Neural cell (in vitro differentiated cells): ENCODE results near the gene TMEM196.

ENCODE experiments used
- EP300 ChIP-seq: fragments of 450-650 bp; conservative IDR thresholded peaks from 2 replicates; pipeline ENCODE4 v1.6.1; 2014; ENCODE audit warnings: antibody characterized with exemption, mild to moderate bottlenecking, moderate library complexity; ENCODE audit not compliant: poor library complexity, severe bottlenecking
- EZH2 ChIP-seq: fragments of 200-600, 300-800 bp; shearing (Covaris generic), sonication (generic); IDR thresholded peaks from 2 replicates; pipeline ENCODE4 v1.6.1; 2014; ENCODE audit warnings: antibody characterized with exemption, low read length, borderline replicate concordance, mild to moderate bottlenecking; ENCODE audit not compliant: insufficient read depth, poor library complexity, severe bottlenecking
- POLR2AphosphoS5 ChIP-seq: IDR thresholded peaks from 2 replicates; pipeline ENCODE4 v1.6.1; 2012
- RAD21 ChIP-seq: fragments of 450-650 bp; conservative IDR thresholded peaks from 2 replicates; pipeline ENCODE4 v1.6.1; 2014; ENCODE audit warnings: antibody characterized with exemption, mild to moderate bottlenecking, moderate library complexity
- SMC3 ChIP-seq: fragments of 450-650 bp; conservative IDR thresholded peaks from 2 replicates; pipeline ENCODE4 v1.6.1; 2014; ENCODE audit warnings: antibody characterized with exemption, mild to moderate bottlenecking, moderate library complexity; ENCODE audit not compliant: poor library complexity
- TAF1 ChIP-seq: IDR thresholded peaks from 2 replicates; pipeline ENCODE4 v1.6.1; 2012; ENCODE audit warnings: low read depth
- TF ChIP-seq, protein P1 (sequence below): fragments of 450-650 bp; IDR thresholded peaks from 2 replicates; pipeline ENCODE4 v1.5.1; 2014; ENCODE audit warnings: antibody characterized with exemption, mild to moderate bottlenecking, moderate library complexity; ENCODE audit not compliant: poor library complexity, severe bottlenecking
- TF ChIP-seq, protein P2 (sequence below): IDR thresholded peaks from 2 replicates; pipeline ENCODE4 v1.6.1; 2012; ENCODE audit warnings: borderline replicate concordance

DNA sequence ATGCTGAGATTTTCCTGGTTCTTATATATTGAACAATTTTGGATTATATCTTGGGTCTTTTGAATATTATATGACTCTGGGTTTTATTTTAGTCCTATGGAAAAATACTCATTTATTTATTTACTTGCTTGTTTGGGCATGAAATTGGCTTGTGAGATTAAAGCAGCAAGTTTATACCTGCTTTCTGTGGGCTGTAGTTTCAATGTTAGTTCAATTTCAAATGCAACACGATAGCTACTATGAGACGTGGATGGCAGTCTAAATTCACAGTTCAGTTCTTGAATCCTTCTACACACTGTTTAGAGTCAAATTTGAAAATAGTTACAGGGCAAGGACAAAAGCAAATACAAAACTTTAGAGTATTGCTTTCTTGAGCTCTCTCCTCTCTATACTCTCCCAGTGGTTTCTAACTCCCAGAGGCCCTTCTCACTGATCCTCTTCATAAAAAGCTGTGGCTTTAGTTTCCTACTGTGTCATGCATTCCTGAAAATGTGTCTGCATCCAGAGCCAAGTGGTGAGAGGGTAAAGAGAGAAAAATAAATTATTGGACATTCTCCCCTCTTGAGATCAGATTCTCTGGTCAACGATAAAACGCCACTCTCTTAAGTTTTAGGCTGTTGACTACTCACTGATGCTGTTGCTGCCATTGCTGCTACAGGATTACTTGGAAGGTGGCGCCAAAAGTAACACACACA, 99.0 kb downstream of the TMEM196 start:
- no peak for TF ChIP-seq SMC3
- TF ChIP-seq, protein P1, sequence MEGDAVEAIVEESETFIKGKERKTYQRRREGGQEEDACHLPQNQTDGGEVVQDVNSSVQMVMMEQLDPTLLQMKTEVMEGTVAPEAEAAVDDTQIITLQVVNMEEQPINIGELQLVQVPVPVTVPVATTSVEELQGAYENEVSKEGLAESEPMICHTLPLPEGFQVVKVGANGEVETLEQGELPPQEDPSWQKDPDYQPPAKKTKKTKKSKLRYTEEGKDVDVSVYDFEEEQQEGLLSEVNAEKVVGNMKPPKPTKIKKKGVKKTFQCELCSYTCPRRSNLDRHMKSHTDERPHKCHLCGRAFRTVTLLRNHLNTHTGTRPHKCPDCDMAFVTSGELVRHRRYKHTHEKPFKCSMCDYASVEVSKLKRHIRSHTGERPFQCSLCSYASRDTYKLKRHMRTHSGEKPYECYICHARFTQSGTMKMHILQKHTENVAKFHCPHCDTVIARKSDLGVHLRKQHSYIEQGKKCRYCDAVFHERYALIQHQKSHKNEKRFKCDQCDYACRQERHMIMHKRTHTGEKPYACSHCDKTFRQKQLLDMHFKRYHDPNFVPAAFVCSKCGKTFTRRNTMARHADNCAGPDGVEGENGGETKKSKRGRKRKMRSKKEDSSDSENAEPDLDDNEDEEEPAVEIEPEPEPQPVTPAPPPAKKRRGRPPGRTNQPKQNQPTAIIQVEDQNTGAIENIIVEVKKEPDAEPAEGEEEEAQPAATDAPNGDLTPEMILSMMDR: no peak
- TF ChIP-seq EP300: no peak
- no peak for TF ChIP-seq RAD21
- no peak for TF ChIP-seq TAF1
- no peak for TF ChIP-seq EZH2
- TF ChIP-seq, protein P2, sequence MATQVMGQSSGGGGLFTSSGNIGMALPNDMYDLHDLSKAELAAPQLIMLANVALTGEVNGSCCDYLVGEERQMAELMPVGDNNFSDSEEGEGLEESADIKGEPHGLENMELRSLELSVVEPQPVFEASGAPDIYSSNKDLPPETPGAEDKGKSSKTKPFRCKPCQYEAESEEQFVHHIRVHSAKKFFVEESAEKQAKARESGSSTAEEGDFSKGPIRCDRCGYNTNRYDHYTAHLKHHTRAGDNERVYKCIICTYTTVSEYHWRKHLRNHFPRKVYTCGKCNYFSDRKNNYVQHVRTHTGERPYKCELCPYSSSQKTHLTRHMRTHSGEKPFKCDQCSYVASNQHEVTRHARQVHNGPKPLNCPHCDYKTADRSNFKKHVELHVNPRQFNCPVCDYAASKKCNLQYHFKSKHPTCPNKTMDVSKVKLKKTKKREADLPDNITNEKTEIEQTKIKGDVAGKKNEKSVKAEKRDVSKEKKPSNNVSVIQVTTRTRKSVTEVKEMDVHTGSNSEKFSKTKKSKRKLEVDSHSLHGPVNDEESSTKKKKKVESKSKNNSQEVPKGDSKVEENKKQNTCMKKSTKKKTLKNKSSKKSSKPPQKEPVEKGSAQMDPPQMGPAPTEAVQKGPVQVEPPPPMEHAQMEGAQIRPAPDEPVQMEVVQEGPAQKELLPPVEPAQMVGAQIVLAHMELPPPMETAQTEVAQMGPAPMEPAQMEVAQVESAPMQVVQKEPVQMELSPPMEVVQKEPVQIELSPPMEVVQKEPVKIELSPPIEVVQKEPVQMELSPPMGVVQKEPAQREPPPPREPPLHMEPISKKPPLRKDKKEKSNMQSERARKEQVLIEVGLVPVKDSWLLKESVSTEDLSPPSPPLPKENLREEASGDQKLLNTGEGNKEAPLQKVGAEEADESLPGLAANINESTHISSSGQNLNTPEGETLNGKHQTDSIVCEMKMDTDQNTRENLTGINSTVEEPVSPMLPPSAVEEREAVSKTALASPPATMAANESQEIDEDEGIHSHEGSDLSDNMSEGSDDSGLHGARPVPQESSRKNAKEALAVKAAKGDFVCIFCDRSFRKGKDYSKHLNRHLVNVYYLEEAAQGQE: no peak
- TF ChIP-seq POLR2AphosphoS5: no peak
